ENCODE data around the gene KCMF1. TPM values are rescaled to one million over a fixed set of nuclear protein-coding genes. Genes with fewer than 3 reads are reported as not detected.

The KCMF1 gene
- polyA plus RNA-seq, 1 donor from 2014 or later = 43.3 TPM

DNA sequence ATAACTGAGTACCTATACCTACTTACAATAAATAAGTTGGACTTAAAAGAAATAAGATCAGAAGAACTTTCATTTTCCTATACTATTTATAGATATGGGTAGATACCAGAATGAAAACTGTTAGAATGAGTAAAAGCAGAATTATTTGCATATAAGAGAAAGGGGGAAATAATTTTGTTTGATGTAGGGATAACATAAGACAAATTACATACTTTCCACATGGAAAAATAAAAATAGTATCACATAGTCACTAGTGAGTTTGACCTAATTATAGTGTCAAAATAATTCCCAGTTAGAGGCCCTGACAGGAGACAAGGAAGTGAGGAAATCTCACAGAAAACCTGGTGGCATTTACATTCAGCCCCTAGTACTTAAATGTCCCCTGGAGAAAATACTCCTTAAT lies 28.6 kb downstream of the KCMF1 start:
- Histone ChIP-seq H3K9ac (ENCODE audit: low read length) (no peak overlapping the region), H4K20me1 (ENCODE audit: insufficient read depth) (no peaks in the 10 kb centered on the region), H3K27me3 (ENCODE audit: insufficient read depth, low read depth, low read length) (no peaks in the 10 kb centered on the region), H3K4me2 (ENCODE audit: low read length) (no peak overlapping the region), H3K36me3 (ENCODE audit: insufficient read depth, low read length) (no peaks in the 10 kb centered on the region), H3K27ac (ENCODE audit: low read length) (no peak overlapping the region), H3K9me3 (ENCODE audit: low read length) (no peaks in the 10 kb centered on the region), H3K79me2 (replicated peaks; ENCODE audit: insufficient read depth, low read length) (peaks cover 48% of the 10 kb centered on the region), H3K9me2 (ENCODE audit: insufficient read depth, low read length) (no peaks in the 10 kb centered on the region), H3K4me3 (ENCODE audit: low read length) (no peak overlapping the region), H2AFZ (ENCODE audit: low read depth, low read length) (no peak overlapping the region), H3F3A (ENCODE audit: insufficient read depth, low read length, poor library complexity, severe bottlenecking) (no peaks in the 10 kb centered on the region)
- TF ChIP-seq TAF1 (IDR thresholded peaks at IDR 0.05; ENCODE audit: low read depth) (no peak), EP300 (conservative IDR thresholded peaks at IDR 0.05; ENCODE audit: poor library complexity, severe bottlenecking) (no peak), POLR2AphosphoS5 (IDR thresholded peaks at IDR 0.05) (no peak), SMC3 (conservative IDR thresholded peaks at IDR 0.05; ENCODE audit: poor library complexity) (no peak), RAD21 (conservative IDR thresholded peaks at IDR 0.05) (no peak)
- TF ChIP-seq, protein P1, sequence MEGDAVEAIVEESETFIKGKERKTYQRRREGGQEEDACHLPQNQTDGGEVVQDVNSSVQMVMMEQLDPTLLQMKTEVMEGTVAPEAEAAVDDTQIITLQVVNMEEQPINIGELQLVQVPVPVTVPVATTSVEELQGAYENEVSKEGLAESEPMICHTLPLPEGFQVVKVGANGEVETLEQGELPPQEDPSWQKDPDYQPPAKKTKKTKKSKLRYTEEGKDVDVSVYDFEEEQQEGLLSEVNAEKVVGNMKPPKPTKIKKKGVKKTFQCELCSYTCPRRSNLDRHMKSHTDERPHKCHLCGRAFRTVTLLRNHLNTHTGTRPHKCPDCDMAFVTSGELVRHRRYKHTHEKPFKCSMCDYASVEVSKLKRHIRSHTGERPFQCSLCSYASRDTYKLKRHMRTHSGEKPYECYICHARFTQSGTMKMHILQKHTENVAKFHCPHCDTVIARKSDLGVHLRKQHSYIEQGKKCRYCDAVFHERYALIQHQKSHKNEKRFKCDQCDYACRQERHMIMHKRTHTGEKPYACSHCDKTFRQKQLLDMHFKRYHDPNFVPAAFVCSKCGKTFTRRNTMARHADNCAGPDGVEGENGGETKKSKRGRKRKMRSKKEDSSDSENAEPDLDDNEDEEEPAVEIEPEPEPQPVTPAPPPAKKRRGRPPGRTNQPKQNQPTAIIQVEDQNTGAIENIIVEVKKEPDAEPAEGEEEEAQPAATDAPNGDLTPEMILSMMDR (IDR thresholded peaks at IDR 0.05; ENCODE audit: poor library complexity, severe bottlenecking) = no peak

DNA sequence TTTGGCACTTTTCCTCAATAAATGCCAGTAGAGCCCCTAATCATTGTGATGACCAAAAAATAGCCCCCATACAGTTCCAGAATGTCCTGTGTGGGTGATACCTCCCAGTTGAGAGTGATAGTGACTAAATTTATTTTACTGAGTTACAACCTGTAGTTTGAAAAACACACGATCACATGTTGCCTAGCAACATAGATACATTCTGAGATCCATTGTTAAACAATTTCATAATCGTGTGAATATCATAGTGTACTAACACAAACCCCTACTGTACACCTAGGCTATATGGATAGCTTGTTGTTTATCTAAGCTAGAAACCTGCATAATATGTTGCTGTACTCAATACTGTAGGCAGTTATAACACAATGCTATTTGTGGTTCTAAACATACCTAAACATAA lies 30.6 kb downstream of the KCMF1 start:
- H3K79me2 ChIP-seq (replicated peaks; ENCODE audit: insufficient read depth, low read length) = peaks cover 43% of the 10 kb centered on the region
- no peaks in the 10 kb centered on the region for H3K9me3 ChIP-seq (ENCODE audit: low read length)
- no peaks in the 10 kb centered on the region for H3K36me3 ChIP-seq (ENCODE audit: insufficient read depth, low read length)
- no peak overlapping the region for H3K4me2 ChIP-seq (ENCODE audit: low read length)
- no peak overlapping the region for H3K9ac ChIP-seq (ENCODE audit: low read length)
- TF ChIP-seq TAF1 (IDR thresholded peaks at IDR 0.05; ENCODE audit: low read depth) (no peak), SMC3 (conservative IDR thresholded peaks at IDR 0.05; ENCODE audit: poor library complexity) (no peak), POLR2AphosphoS5 (IDR thresholded peaks at IDR 0.05) (no peak), RAD21 (conservative IDR thresholded peaks at IDR 0.05) (no peak), MXI1 (conservative IDR thresholded peaks at IDR 0.05; ENCODE audit: poor library complexity, severe bottlenecking) (no peak), EP300 (conservative IDR thresholded peaks at IDR 0.05; ENCODE audit: poor library complexity, severe bottlenecking) (no peak), EZH2 (IDR thresholded peaks at IDR 0.05; ENCODE audit: borderline replicate concordance, insufficient read depth, low read length, poor library complexity, severe bottlenecking) (no peak)
- TF ChIP-seq, protein P1 (IDR thresholded peaks at IDR 0.05; ENCODE audit: poor library complexity, severe bottlenecking) = no peak
- TF ChIP-seq, protein P2, sequence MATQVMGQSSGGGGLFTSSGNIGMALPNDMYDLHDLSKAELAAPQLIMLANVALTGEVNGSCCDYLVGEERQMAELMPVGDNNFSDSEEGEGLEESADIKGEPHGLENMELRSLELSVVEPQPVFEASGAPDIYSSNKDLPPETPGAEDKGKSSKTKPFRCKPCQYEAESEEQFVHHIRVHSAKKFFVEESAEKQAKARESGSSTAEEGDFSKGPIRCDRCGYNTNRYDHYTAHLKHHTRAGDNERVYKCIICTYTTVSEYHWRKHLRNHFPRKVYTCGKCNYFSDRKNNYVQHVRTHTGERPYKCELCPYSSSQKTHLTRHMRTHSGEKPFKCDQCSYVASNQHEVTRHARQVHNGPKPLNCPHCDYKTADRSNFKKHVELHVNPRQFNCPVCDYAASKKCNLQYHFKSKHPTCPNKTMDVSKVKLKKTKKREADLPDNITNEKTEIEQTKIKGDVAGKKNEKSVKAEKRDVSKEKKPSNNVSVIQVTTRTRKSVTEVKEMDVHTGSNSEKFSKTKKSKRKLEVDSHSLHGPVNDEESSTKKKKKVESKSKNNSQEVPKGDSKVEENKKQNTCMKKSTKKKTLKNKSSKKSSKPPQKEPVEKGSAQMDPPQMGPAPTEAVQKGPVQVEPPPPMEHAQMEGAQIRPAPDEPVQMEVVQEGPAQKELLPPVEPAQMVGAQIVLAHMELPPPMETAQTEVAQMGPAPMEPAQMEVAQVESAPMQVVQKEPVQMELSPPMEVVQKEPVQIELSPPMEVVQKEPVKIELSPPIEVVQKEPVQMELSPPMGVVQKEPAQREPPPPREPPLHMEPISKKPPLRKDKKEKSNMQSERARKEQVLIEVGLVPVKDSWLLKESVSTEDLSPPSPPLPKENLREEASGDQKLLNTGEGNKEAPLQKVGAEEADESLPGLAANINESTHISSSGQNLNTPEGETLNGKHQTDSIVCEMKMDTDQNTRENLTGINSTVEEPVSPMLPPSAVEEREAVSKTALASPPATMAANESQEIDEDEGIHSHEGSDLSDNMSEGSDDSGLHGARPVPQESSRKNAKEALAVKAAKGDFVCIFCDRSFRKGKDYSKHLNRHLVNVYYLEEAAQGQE (IDR thresholded peaks at IDR 0.05; ENCODE audit: borderline replicate concordance) = no peak
- H3K27ac ChIP-seq (ENCODE audit: low read length) = no peak overlapping the region
- no peaks in the 10 kb centered on the region for H4K20me1 ChIP-seq (ENCODE audit: insufficient read depth)
- H3K4me3 ChIP-seq (ENCODE audit: low read length) = no peak overlapping the region
- H3K27me3 ChIP-seq (ENCODE audit: insufficient read depth, low read depth, low read length) = no peaks in the 10 kb centered on the region
- H3F3A ChIP-seq (ENCODE audit: insufficient read depth, low read length, poor library complexity, severe bottlenecking) = no peaks in the 10 kb centered on the region
- H2AFZ ChIP-seq (ENCODE audit: low read depth, low read length) = no peak overlapping the region
- no peaks in the 10 kb centered on the region for H3K9me2 ChIP-seq (ENCODE audit: insufficient read depth, low read length)

All from neural cell (in vitro differentiated cells).